ENCODE measurements around the gene WDR53.
"Not testable (repeated sequence)": the region's sequence is repeated elsewhere in the genome, so short reads cannot be mapped to it uniquely, and the experiment has no call there.

WDR53 gene

GRCh38 chr3:196568246-196569002 lies at the start of gene WDR53, which contains the start of gene FBXO45:
Gene WDR53 (minus strand): TSS chr3:196568554. CDS start chr3:196561475, 7,079 bp downstream.
Gene FBXO45 (plus strand): TSS chr3:196568660. CDS start chr3:196568985, 325 bp downstream.
- peak; percentile 99 for DNase-seq (ENCODE audit: low read depth, low spot score)

- DNase-seq (ENCODE audit: low read depth, low spot score) = no peak
Observed at GRCh38 chr3:196617256-196617655, 48.9 kb upstream of the WDR53 start.

GRCh38 chr3:196615234-196615633 lies 46.9 kb upstream of the WDR53 start:
- DNase-seq (ENCODE audit: low read depth, low spot score) = not testable (repeated sequence)

GRCh38 chr3:196611761-196612483 lies 43.6 kb upstream of the WDR53 start:
- no peak for DNase-seq (ENCODE audit: low read depth, low spot score)

DNA sequence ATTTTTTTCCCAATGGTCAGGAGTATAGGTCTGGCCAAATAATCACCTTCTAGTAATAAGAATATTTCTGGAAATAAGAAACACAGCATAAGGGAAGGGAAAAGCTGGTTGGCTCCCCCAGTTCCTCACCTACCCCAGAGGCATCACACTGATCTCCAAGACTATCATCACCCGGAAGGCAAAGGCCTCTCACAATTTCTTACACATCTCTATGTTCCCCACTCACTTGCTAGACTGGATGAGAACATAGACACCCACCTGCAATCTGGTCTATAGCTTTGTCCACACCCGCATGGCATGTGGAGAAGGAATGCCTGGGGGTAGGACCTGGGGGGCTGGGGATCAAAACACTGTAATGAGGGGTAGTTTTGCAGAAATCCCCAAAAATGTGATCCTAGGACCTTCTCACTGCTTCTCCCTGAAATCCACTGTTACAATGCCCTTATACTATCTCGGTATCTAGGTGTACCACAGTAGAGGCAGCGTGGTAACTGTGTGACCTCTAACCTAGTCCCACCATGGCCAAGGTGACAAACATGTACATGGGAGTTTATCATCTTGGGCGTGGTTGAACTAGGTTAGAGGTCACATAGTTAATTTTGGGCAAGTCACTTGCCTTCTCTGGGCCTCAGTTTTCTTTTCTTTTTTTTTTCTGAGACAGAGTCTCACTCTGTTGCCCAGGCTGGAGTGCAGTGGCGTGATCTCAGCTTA lies 41.6 kb upstream of the WDR53 start:
- no peak for DNase-seq (ENCODE audit: low read depth, low spot score)

- peak; percentile 91 for DNase-seq (ENCODE audit: low read depth, low spot score)
Observed at GRCh38 chr3:196609343-196609775, 41.0 kb upstream of the WDR53 start.

- no peak for DNase-seq (ENCODE audit: low read depth, low spot score)
Observed at GRCh38 chr3:196608693-196609092, 40.3 kb upstream of the WDR53 start.

DNA sequence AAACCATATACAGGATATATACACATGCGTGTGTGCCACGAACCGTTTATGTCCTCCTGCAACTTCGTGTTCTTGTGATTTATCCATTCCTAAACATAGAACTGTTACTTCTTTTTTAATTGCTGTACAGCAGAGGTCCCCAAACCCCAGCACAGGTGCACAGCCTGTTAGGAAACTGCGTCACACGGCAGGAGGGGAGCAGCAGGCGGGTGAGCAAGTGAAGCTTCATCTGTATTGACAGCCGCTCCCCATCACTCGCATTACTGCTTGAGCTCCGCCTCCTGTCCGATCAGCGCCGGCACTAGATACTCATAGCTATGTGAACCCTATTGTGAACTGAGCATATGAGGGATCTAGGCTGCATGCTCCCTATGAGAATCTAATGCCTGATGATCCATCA lies 36.2 kb upstream of the WDR53 start:
- DNase-seq (ENCODE audit: low read depth, low spot score) = no peak

DNA sequence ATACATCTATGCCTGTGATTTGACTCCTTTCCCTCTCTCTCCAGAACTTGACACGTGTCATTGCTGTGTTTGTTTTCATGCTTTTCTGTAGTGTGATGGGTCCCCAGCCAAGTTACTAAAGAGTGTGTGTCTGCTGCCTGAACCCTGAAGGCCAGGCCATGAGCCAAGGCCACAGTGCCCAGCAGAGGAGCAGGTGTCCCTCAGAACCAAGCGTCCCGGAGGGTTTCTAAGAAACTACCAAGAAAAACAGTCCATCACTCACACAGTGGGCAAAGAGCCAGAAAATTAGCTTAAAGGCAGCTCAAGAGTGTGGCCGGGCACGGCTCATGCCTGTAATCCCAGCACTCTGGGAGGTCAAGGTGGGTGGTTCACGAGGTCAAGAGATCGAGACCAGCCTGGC lies 35.3 kb upstream of the WDR53 start:
- DNase-seq (ENCODE audit: low read depth, low spot score) = peak; percentile 15

DNA sequence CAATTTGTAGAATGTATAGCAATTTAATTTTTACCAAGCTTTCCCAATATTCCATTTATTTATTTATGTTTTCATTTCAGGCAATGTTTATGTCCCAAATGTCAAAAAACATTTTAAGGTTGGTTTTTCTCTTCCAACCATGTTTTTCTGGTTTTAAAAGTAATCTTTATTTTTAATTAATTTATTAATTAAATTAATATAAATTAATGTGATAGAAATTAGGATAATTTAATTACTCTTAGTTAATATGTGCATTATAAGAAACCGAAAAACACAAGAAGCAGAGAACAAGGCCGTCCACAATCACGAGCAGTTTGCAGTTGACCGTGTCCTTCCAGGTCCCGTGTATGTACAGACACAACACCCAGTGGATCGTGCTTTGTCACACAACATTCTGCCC lies 34.3 kb upstream of the WDR53 start:
- no peak for DNase-seq (ENCODE audit: low read depth, low spot score)

GRCh38 chr3:196600359-196600758 lies 32.0 kb upstream of the WDR53 start:
- no peak for DNase-seq (ENCODE audit: low read depth, low spot score)

DNA sequence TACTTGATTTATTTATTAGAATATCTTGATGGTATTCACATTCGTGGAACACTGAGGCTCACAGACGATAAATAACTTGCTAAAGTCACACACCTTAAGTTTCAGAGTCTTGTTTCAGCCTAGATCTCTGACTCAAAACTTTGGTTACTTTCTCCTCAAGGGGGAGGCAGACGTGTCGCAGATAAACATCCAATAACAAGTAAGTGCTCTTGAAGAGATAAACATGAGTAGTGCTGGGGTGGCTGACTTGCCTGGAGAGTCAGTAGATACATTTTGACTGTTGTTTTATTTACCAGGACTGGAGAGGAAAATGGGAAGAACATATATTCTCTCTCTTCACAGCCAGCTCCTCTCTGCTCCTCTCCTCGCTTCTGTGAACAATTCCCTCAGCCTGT lies 31.4 kb upstream of the WDR53 start:
- no peak for DNase-seq (ENCODE audit: low read depth, low spot score)

- DNase-seq (ENCODE audit: low read depth, low spot score) = not testable (repeated sequence)
Observed at GRCh38 chr3:196597971-196598733, 29.8 kb upstream of the WDR53 start.

- DNase-seq (ENCODE audit: low read depth, low spot score) = no peak
Observed at GRCh38 chr3:196596355-196596754, 28.0 kb upstream of the WDR53 start.

GRCh38 chr3:196590279-196590678 lies 21.9 kb upstream of the WDR53 start:
- no peak for DNase-seq (ENCODE audit: low read depth, low spot score)

- DNase-seq (ENCODE audit: low read depth, low spot score) = no peak
Observed at GRCh38 chr3:196585044-196585757, 16.8 kb upstream of the WDR53 start.

DNA sequence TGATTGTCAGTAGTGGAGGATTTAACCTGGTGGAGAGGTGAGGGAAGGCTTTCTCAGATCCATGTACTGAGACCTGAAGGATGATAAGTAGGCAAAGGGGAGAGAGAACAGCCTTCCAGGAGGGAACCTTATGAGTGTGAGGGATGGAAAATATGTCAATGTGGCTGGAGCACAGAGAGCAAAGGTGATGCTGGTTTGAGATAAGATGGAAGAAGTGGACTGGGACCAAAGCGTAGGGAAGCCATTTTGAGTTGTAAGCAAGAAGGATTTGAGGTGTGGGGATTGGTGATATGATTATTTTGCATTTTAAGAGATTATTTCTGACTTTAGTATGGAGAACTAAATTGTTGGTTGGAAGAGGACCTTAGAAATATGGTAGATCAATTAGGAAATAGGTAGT lies 4.0 kb upstream of the WDR53 start:
- no peak for DNase-seq (ENCODE audit: low read depth, low spot score)

DNA sequence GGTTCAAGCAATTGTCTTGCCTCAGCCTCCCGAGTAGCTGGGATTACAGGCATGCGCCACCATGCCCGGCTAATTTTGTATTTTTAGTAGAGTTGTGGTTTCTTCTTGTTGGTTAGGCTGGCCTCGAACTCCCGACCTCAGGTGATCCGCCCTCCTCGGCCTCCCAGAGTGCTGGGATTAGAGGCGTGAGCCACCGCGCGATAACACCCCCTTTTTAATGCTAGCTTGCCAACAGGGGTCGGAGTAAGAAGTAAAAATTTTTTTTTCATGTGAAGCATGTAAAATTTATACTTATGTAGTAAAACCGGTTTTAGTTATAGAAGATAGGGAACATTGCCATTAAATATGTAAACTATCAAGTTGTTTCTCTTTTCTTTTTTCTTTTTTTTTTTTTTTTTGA lies 2.0 kb upstream of the WDR53 start:
- DNase-seq (ENCODE audit: low read depth, low spot score) = not testable (repeated sequence)

DNA sequence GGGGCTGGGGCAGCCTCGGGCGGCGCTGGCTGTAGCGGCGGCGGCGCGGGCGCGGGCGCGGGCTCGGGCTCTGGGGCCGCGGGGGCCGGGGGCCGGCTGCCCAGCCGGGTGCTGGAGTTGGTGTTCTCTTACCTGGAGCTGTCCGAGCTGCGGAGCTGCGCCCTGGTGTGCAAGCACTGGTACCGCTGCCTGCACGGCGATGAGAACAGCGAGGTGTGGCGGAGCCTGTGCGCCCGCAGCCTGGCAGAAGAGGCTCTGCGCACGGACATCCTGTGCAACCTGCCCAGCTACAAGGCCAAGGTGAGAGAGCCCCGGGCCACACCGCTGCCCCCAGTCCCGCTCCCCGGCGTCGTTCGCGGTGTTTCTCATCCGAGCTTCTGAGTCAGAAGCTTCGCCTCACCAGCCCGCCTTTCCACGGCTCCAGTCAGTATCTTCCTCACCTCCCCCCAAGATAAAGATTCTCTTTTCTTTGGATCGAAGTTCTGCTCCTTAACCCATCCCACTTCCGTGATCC lies 706 bp upstream of the WDR53 start:
- DNase-seq (ENCODE audit: low read depth, low spot score) = peak; percentile 69

- DNase-seq (ENCODE audit: low read depth, low spot score) = peak; percentile 14
Observed at GRCh38 chr3:196563721-196564225, 4.6 kb downstream of the WDR53 start.

Measured in astrocyte of the hippocampus (primary cell).